K562 (cell line): ENCODE measurements around the gene NTSR1.

ENCODE experiments used
- ELF4 ChIP-seq: fragments of 450-650 bp; formaldehyde crosslinking; IDR thresholded peaks from 2 replicates; pipeline ENCODE4 v1.4.0; 2022; ENCODE audit warnings: missing genetic modification characterization
- HDAC2 ChIP-seq: fragments of 450-650 bp; IDR thresholded peaks from 2 replicates; pipeline ENCODE4 v1.6.1; 2016; ENCODE audit warnings: mild to moderate bottlenecking
- KLF16 ChIP-seq: IDR thresholded peaks from 2 replicates; pipeline ENCODE4 v1.6.1; 2016; ENCODE audit warnings: antibody characterized with exemption
- SP1 ChIP-seq: sonication (generic); formaldehyde crosslinking; IDR thresholded peaks from 2 replicates; pipeline ENCODE4 v1.8.1; 2022; ENCODE audit warnings: mild to moderate bottlenecking, missing genetic modification reagents
- TAF7 ChIP-seq: fragments of 450-650 bp; IDR thresholded peaks from 2 replicates; pipeline ENCODE4 v1.6.1; 2016; ENCODE audit warnings: missing genetic modification characterization, missing compliant biosample characterization
- TAF9B ChIP-seq: fragments of 450-650 bp; IDR thresholded peaks from 2 replicates; pipeline ENCODE4 v1.6.1; 2018; ENCODE audit warnings: mild to moderate bottlenecking; ENCODE audit not compliant: partially characterized antibody

DNA sequence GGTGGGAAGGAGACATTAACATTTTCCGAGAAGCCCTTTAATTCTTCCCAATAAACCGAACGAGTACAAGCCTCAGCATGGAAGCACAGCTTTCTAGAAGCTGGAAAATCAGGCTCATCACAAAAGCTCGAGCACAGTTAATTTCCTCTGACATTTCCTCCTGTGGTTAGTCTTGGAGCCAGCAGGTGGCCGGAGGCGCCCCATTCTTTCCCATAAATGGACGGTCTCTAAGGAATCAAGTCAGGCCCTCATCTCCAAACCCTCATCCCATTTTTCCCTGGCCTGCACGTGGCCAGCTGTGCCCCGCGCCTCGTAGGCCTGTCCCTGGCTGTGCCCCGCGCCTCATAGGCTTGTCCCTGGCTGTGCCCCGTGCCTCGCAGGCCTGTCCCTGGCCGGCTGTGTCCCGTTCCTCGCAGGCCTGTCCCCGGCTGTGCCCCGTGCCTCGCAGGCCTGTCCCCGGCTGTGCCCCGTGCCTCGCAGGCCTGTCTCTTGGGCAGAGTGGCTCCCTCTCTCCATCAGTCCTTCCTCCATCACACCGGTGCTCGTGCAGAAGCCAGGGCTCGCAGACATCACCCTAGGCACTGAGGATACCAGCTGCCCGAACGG, 19.7 kb upstream of the NTSR1 start:
- TF ChIP-seq SP1 (CRISPR knock-in tag) (no peak), ELF4 (CRISPR knock-in tag) (no peak), KLF16 (no peak), HDAC2 (no peak), TAF7 (tag) (no peak), TAF9B (no peak)
